ENCODE results near the gene DNAL4. TPM values are rescaled to one million over a fixed set of nuclear protein-coding genes. Genes with fewer than 3 reads are reported as not detected.

Gene DNAL4
- total and polyA plus RNA-seq, 2 of the 4 experiments (the other 2 are of a cell fraction) = 6.1 to 12.1 TPM

DNA sequence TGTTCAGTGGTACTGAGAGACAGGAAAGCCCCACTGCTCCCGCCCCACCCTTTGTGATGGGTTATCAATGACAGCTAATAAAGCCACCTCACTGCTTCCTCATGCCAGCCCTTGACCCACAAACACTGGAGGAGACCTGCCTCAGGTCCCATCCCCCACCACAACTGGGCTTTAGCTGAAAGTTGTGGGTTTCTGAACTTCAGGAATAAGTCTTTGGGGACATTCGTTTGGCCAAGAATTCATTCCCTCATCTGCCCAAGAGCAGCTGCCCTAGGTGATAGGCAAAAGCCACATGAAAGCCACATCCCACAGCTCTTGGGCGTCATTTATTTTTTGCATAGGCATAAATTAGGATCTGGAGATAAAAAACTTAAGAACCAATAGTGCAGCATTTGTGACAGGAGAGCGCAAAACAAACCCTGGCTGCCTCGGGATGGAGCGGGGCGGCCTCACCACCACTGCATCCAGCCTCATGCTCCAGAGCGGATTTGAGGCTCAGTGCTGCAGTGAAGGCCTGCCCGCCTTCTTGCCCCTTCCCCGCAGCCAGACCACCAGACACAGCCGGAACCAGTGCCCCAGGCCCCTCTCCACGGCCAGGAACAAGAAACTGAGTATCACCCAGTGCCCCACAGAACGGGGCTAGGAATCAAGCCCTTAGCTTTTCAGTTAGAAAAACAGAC, 59.4 kb downstream of the DNAL4 start:
- no peak overlapping the region for H3K56ac ChIP-seq (ENCODE audit: extremely low read depth, insufficient read depth, low read length)
- H2AK9ac ChIP-seq (replicated peaks; ENCODE audit: low read depth, low read length, poor library complexity) = no peak overlapping the region
- no peak for TF ChIP-seq SMC3 (IDR thresholded peaks at IDR 0.05; ENCODE audit: low read depth, low read length)
- TF ChIP-seq BHLHE40 (IDR thresholded peaks at IDR 0.05; ENCODE audit: low read depth, low read length) = no peak
- TF ChIP-seq POLR2A (IDR thresholded peaks at IDR 0.05; ENCODE audit: low read depth, low read length) = no peak
- TF ChIP-seq, protein P1, sequence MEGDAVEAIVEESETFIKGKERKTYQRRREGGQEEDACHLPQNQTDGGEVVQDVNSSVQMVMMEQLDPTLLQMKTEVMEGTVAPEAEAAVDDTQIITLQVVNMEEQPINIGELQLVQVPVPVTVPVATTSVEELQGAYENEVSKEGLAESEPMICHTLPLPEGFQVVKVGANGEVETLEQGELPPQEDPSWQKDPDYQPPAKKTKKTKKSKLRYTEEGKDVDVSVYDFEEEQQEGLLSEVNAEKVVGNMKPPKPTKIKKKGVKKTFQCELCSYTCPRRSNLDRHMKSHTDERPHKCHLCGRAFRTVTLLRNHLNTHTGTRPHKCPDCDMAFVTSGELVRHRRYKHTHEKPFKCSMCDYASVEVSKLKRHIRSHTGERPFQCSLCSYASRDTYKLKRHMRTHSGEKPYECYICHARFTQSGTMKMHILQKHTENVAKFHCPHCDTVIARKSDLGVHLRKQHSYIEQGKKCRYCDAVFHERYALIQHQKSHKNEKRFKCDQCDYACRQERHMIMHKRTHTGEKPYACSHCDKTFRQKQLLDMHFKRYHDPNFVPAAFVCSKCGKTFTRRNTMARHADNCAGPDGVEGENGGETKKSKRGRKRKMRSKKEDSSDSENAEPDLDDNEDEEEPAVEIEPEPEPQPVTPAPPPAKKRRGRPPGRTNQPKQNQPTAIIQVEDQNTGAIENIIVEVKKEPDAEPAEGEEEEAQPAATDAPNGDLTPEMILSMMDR (conservative IDR thresholded peaks at IDR 0.05; ENCODE audit: low read depth, low read length) = no peak
- no peak for TF ChIP-seq MAFK (IDR thresholded peaks at IDR 0.05; ENCODE audit: low read depth, low read length)
- TF ChIP-seq RFX5 (IDR thresholded peaks at IDR 0.05; ENCODE audit: low read depth, low read length) = no peak
- no peak for TF ChIP-seq NFE2L2 (IDR thresholded peaks at IDR 0.05; ENCODE audit: low read depth, low read length)
- DNase-seq (no peak), ATAC-seq (ENCODE audit: low read depth) (no peak)
- WGBS, 2 experiments (ENCODE audit: extremely low coverage in 2 of 2, insufficient read length in 1 of 2) = 95% methylated on average over 4 of the region's 13 CpGs; no CpG with 5 or more reads in 1 of the 2 experiments
- H3K79me1 ChIP-seq (ENCODE audit: low read depth in 1 of 2, low read length in 2 of 2) = peaks cover 0 to 24% of the 10 kb centered on the region in 2 experiments; a peak in 2 of 4 replicates
- no peak overlapping the region for H3K4me2 ChIP-seq (ENCODE audit: low read depth, low read length)
- H3K9ac ChIP-seq (ENCODE audit: low read depth, low read length) = no peak overlapping the region
- no peaks in the 10 kb centered on the region for H3K9me3 ChIP-seq (ENCODE audit: control insufficient read depth, insufficient read depth, low read length)
- H3K27ac ChIP-seq (ENCODE audit: insufficient read depth, low read length) = no peak overlapping the region
- POLR2A ChIA-PET (ENCODE audit: unreplicated experiment) = no interaction called here
- no peak overlapping the region for H4K5ac ChIP-seq (ENCODE audit: low read depth, low read length)
- H3K27me3 ChIP-seq (ENCODE audit: control insufficient read depth, insufficient read depth, low read length) = no peaks in the 10 kb centered on the region
- peaks cover 77% of the 10 kb centered on the region for H3K36me3 ChIP-seq (ENCODE audit: control insufficient read depth, insufficient read depth, low read length)
- H4K91ac ChIP-seq (ENCODE audit: insufficient read depth, low read depth, low read length) = no peak overlapping the region
- intact Hi-C loops (cut with micrococcal nuclease) (no loop called here), dilution Hi-C loops (cut with HindIII; ENCODE audit: low sequenced_read_pairs, unreplicated experiment) (no loop called here), in situ Hi-C loops (cut with MboI; ENCODE audit: low sequenced_read_pairs) (no loop called here)
- H3K18ac ChIP-seq (ENCODE audit: low read depth, low read length) = no peak overlapping the region
- no peak overlapping the region for H2BK15ac ChIP-seq (ENCODE audit: low read depth, low read length)
- CTCF ChIA-PET = interaction anchor here (2.4 kb wide), 1 partner anchor 10 kb away, joined by 11 read pairs; no protein-coding TSS in a partner anchor
- no peak overlapping the region for H3K14ac ChIP-seq (replicated peaks; ENCODE audit: low read depth, low read length)
- H2BK5ac ChIP-seq (ENCODE audit: low read depth, low read length, poor library complexity, severe bottlenecking) = no peak overlapping the region
- no peak overlapping the region for H3K4me3 ChIP-seq (ENCODE audit: insufficient read depth, low read depth, low read length)
- no peak overlapping the region for H3K23ac ChIP-seq (ENCODE audit: low read depth, low read length)
- BruUV-seq (replicated peaks) = no TSS peak
- no peak overlapping the region for H2AK5ac ChIP-seq (ENCODE audit: low read depth, low read length)
- no peak overlapping the region for H2BK120ac ChIP-seq (ENCODE audit: low read depth, low read length)
- H3K9me1 ChIP-seq (ENCODE audit: insufficient read depth, low read length) = no peaks in the 10 kb centered on the region
- peaks cover 18% of the 10 kb centered on the region for H4K20me1 ChIP-seq (ENCODE audit: insufficient read depth, low read length)
- H2BK20ac ChIP-seq (ENCODE audit: low read depth, low read length) = no peak overlapping the region
- H3K4ac ChIP-seq (ENCODE audit: low read depth, low read length) = no peak overlapping the region
- peaks cover 5% of the 10 kb centered on the region for H3K4me1 ChIP-seq (ENCODE audit: control insufficient read depth, insufficient read depth, low read length)
- no peak overlapping the region for H4K8ac ChIP-seq (ENCODE audit: low read depth in 2 of 2, low read length in 2 of 2)
- H2AFZ ChIP-seq (replicated peaks; ENCODE audit: low read length, poor library complexity) = no peak overlapping the region
